HG02938 (cell line): ENCODE results near the gene ZNF407.

Experiments
- ATAC-seq: cut with Tn5 transposase; IDR thresholded peaks from one replicate; pipeline ENCODE4 v1.9.1; 2021; ENCODE audit warnings: mild to moderate bottlenecking, moderate library complexity; ENCODE audit not compliant: unreplicated experiment

ZNF407 gene

DNA sequence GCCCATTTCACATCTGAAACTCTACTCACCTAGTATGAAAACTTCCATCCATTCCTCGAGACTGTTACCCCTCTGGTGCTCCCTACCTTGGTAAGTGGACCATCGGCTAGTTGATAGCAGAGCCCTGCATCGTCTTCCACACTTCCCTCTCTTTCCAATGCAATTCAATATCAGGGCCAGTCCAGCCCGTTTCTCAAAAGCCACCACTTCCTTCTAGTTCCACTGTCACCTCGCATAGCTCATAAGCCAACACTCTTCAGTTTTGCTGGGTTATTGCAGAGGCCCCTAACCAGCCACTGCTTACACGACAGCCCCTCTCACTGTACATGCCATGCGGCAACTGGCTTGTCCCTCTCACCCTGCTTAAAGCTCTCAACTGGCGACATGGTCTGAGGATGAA, 10.2 kb upstream of the ZNF407 start:
- ATAC-seq, result no peak

- no peak for ATAC-seq
Measured at GRCh38 chr18:74589021-74589420, 8.6 kb upstream of the ZNF407 start.

DNA sequence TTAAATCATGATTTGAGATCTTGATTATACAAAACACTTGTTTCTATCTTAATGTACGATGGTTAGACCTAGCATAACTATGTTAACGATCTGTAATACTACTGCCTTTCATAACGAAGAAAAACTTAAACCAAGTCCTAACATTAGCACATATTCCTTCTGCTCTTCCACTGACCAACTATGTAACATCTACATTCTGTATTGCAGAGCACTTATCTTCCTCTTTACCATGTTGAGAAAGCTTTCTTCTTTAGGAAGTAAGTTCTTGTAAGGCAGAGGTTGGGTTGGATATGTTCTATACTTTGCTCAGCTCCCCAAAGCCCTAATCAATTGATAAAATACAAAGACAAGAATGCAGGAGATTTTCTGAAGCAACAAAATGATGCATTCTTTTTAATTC, 7.9 kb upstream of the ZNF407 start:
- ATAC-seq, result no peak

GRCh38 chr18:74590671-74591070, 7.0 kb upstream of the ZNF407 start:
- ATAC-seq, result no peak

- ATAC-seq, result no peak
Measured at GRCh38 chr18:74595431-74595830, 2.2 kb upstream of the ZNF407 start.

DNA sequence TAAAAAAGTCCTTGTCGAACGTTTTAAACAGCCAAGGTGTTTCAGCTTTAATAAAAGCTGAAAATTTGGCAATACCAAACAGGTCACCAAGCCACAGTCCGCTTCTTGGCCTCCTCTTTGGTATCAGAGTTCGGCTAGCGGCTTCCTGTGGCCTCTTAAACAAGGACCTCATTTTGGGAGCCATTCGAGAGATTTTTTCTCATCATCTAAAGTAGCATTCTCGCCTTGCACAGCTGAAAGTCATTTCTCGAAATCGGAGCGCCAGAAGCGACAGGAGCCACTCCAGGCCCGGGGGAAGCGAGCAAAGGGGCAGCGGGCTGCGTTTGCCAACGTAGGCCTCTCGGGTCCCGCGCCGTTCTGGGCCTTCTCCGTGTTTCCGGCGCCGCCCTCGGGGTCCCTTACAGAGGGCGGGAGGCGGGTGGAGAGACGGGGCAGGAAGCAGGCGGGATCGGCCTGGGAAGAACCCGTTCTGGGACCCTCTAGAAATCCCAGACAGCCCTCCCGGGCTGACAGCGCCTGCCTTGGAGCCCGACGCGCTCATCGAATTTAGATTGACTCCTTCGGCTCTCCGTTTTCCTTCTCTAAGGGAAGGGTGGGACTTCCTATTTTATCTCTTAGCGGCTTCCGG, 522 bp upstream of the ZNF407 start:
- peak; percentile 31 for ATAC-seq

GRCh38 chr18:74598350-74599001, 806 bp downstream of the ZNF407 start:
- peak; percentile 52 for ATAC-seq

GRCh38 chr18:74604361-74604760, 6.7 kb downstream of the ZNF407 start:
- ATAC-seq, result no peak

GRCh38 chr18:74604774-74605173, 7.1 kb downstream of the ZNF407 start:
- ATAC-seq, result no peak

DNA sequence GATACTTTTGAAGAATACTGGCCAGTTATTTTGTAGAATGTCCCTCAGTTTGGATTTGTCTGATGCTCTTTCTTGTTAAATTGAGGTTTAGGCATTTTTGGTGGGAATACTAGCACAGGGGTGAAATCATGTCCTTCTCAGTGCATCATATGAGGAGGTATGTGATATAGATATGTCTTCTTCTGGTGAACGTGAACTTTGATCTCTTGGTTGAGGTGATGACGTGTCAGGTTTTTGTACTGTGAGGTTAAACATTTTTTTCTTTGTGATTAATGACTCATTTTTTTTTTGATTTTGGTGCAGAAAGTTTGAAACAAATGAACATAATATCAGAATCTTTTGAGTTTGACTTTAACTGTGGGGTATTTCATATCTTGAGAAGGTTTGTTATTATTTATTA, 11.0 kb downstream of the ZNF407 start:
- ATAC-seq, result no peak

DNA sequence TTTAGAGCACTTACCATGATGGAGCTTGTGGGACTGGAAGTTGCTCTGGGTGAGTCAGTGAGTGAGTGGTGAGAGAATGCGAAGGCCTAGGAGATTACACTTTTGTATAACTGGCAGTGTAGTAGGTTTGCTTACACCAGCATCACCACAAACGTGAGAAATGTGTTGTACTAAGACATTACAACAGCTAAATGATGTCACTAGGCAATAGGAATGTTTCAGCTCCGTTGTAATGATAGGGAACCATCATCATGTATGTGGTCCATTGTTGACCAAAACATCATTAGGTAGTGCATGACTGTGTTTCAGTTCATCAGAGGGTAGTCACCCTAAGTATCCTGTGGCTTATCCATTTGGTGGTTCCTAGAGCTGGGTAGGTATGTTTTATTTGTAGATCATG, 11.9 kb downstream of the ZNF407 start:
- no peak for ATAC-seq

GRCh38 chr18:74610051-74610615, 12.5 kb downstream of the ZNF407 start:
- ATAC-seq, result no peak

DNA sequence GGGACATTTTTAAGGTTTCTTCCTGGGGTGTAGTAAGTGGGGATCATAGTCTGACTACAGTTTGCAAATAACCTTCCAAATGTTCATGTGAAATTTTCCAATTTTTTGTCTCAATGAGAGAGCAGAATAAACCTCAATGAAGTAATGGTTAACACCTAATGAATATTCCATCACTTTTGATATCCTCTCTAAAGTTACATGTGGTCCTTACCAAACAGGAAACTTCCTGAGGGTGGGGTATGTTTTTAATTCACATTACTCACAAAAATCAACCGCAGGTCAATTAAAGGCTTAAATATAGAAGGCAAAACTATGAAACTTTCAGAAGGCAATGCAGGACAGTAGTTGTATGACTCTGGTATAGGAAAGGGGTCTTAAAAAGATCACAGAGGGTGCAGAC, 13.2 kb downstream of the ZNF407 start:
- ATAC-seq, result no peak

DNA sequence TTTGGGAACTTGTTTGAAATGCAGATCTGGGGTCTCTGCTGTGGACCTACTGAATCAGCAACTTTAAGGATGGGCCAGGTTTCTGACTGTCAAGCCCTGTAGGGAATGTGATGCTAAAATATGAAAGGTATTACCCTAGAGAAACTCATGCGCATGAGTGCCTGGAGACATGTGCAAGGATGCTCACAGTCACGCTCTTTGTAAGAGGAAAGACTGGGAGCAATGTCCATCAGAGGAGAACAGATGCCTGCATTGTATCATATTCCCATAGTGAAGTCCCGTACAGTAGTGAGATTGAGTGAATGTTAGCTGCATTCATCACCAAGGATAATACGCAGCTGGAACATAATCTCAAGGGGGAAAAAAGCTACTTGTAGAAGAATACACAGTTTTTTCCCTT, 14.1 kb downstream of the ZNF407 start:
- ATAC-seq, result no peak

DNA sequence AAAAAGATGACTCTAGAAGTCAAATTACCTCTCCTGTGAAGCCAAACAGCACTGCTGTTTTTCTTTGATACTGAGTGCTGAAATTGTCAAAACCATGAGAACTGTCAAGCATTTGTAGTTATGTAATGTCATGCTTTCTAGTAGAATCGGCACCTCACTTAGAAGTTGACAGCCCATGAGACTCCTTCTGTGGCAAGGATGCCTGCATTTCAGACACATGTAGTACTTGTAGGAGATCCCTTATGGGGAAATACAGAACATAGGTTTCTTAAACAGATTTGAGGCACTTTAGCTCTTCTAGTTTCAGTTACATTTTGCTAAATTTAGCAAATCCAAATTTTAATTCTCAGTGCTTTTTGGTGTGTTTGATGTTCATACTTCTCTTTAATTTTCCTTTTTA, 15.7 kb downstream of the ZNF407 start:
- ATAC-seq, result no peak

GRCh38 chr18:74616494-74616893, 18.8 kb downstream of the ZNF407 start:
- ATAC-seq, result no peak

GRCh38 chr18:74617486-74617885, 19.8 kb downstream of the ZNF407 start:
- ATAC-seq, result no peak

- no peak for ATAC-seq
Measured at GRCh38 chr18:74622072-74622471, 24.4 kb downstream of the ZNF407 start.

DNA sequence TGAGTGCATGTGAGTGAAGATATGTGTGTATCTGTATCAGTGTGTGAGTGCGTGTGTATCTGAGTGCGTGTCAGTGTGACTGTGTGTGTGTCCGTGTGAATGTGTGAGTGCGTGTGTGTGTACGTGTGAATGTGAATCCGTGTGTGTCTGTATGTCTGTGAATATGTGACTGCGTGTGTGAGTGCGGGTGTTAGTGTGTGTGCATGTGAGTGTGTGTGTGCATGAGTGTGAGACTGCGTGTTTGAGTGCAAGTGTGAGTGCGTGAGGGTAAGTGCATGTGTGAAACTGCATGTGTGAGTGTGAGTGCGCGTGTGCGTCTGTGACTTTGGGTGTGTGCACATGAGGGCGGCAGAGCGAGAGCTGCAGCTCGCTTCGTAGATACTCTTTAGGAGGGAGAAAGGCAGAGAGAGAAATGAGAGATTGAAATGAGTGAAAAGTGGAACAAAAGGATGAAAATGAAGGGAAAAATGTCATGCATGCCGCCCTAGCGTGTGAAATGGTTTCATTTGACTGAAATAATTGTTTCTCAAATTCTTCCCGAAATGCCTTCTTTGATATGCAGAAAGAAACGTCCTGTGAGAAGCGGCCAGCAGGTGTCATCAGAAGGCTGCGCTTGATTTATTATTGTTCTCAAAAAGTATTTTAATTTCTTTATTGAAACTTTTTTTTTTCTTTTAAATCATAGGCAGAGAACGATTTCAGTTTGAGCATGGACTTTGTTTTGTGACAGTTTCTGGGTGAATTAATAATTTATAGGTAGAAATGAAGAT, 25.6 kb downstream of the ZNF407 start:
- no peak for ATAC-seq

GRCh38 chr18:74624466-74624865, 26.8 kb downstream of the ZNF407 start:
- ATAC-seq, result no peak

GRCh38 chr18:74625157-74625556, 27.5 kb downstream of the ZNF407 start:
- no peak for ATAC-seq
